Stimulated activated naive CD8-positive, alpha-beta T cell treated with anti-CD3 and anti-CD28 coated beads, Interleukin-15, amount 100 ng/mL, for 72 hours (primary cell): ENCODE measurements around the gene DCHS1.
"Not testable (repeated sequence)": the region's sequence is repeated elsewhere in the genome, so short reads cannot be mapped to it uniquely, and the experiment has no call there.

Experiments used
- ATAC-seq: fragments of 150-1000 bp; cut with Tn5 transposase; 2 replicates; pipeline ENCODE4 v1.10.0; 2021; ENCODE audit warnings: mild to moderate bottlenecking, moderate library complexity
- DNase-seq, 2 donors: peaks; one replicate each; pipeline ENCODE4 v3.0.0; 2021 to 2022
- H3K27ac Mint-ChIP-seq, 2 donors: one replicate each; pipeline ENCODE4 v1.8.0; 2022; ENCODE audit warnings: mild to moderate bottlenecking in 2 of 2, mixed read lengths in 2 of 2, moderate library complexity in 2 of 2
- H3K27me3 Mint-ChIP-seq: one replicate; pipeline ENCODE4 v1.8.0; 2022; ENCODE audit warnings: mixed read lengths
- H3K4me1 Mint-ChIP-seq: one replicate; pipeline ENCODE4 v1.8.0; 2022; ENCODE audit warnings: mild to moderate bottlenecking, mixed read lengths
- H3K4me3 Mint-ChIP-seq, 2 donors: one replicate each; pipeline ENCODE4 v1.8.0; 2022; ENCODE audit warnings: mild to moderate bottlenecking in 2 of 2, mixed read lengths in 2 of 2, moderate library complexity in 1 of 2
- H3K9me3 Mint-ChIP-seq, 2 donors: one replicate each; pipeline ENCODE4 v1.8.0; 2022; ENCODE audit warnings: mixed read lengths in 2 of 2

DCHS1 gene, protein sequence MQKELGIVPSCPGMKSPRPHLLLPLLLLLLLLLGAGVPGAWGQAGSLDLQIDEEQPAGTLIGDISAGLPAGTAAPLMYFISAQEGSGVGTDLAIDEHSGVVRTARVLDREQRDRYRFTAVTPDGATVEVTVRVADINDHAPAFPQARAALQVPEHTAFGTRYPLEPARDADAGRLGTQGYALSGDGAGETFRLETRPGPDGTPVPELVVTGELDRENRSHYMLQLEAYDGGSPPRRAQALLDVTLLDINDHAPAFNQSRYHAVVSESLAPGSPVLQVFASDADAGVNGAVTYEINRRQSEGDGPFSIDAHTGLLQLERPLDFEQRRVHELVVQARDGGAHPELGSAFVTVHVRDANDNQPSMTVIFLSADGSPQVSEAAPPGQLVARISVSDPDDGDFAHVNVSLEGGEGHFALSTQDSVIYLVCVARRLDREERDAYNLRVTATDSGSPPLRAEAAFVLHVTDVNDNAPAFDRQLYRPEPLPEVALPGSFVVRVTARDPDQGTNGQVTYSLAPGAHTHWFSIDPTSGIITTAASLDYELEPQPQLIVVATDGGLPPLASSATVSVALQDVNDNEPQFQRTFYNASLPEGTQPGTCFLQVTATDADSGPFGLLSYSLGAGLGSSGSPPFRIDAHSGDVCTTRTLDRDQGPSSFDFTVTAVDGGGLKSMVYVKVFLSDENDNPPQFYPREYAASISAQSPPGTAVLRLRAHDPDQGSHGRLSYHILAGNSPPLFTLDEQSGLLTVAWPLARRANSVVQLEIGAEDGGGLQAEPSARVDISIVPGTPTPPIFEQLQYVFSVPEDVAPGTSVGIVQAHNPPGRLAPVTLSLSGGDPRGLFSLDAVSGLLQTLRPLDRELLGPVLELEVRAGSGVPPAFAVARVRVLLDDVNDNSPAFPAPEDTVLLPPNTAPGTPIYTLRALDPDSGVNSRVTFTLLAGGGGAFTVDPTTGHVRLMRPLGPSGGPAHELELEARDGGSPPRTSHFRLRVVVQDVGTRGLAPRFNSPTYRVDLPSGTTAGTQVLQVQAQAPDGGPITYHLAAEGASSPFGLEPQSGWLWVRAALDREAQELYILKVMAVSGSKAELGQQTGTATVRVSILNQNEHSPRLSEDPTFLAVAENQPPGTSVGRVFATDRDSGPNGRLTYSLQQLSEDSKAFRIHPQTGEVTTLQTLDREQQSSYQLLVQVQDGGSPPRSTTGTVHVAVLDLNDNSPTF (N-terminal part only)

DNA sequence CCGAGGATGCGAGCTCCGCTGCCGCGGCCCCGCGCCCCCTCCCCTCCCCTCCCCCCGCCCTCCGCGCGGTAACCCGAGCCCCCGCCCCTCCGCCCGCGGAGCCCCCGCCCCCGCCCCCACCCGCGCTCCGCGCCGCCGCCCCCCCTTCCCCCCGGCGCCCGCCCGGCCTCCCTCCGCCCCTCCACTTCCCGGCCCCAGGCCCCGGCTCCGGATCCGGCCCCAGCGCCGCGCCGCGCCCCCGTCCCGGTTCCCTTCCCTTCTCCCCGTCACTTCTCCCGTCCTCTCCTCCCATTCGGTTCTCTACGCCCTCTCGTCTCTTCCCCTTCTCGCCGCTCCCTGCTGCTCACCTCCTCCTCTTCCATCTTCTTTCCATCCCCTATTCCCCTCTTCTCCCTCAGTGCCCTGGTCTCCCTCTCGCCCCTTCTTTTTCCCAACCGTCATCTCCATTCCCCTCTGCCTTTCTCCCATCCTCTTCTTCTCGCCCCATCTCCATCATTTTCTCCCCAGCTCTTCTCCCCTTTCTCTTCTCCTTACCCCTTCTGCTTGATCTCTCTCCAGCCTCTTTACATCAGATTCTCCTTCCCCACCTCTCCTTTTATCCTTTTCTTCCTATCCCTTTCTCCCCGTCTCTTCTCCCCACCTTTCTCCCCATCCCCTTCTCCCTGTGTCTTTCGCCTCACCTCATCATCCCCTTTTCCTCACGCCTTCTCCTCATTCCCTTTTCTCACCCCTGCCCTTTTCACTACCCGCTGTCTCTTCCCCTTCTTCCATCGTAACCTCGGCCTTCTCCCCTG, at the start of gene DCHS1:
Gene DCHS1, minus strand, starts transcription at position 20 of the 794 bp plus-strand sequence. CDS start 14,196 bp downstream, outside the sequence.
- DNase-seq, result no peak
- no peak for ATAC-seq
- Mint-ChIP-seq H3K4me1 (peaks cover 11% of the 10 kb centered on the region), H3K27ac (peak within 1 kb of the TSS; percentile 1 to 6), H3K27me3 (peaks cover 11% of the 10 kb centered on the region), H3K4me3 (peak within 1 kb of the TSS; percentile 69 to 80), H3K9me3 (no peaks in the 10 kb centered on the region)

DNA sequence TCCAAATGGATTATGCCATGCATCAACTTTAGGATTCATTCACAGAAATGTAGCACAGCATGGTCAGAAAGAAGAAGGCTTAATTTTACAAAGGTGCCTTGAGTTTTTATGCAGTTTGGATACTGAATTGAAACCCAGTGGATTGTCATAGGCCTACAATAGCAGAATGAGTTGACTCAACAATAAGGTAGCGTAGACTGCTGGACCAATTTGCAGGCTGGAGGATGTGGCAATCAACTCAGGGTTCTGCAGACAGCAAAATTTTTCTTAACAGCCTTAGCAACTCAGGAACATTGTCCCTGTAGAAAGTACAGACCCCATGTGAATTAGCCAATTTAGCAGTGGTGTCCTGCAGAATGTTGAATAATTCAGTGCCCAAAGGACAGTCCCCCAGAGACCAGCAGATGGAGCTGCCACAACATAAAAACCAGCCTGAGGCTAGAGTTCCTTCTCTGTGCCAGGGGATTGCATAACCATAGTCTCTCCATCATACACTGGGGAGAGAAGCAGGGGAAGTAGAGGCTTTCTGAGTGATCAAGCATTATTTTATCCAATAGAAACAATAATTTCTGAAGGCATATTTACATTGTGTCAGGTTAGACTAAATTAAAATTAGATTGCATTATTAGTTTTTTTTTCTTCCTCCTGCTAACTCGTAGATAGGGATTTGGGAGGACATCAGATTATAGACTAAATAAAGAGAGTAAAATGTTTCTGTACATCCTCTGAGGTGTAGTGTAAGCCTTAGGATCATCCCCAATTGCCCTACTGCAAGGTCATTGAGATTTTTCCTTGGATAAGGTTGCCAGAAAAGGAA, 47.8 kb upstream of the DCHS1 start:
- Mint-ChIP-seq H3K27ac (no peak overlapping the region), H3K27me3 (no peaks in the 10 kb centered on the region), H3K4me3 (no peak overlapping the region), H3K4me1 (peaks cover 16% of the 10 kb centered on the region), H3K9me3 (no peaks in the 10 kb centered on the region)
- DNase-seq (peak in 1 of 2 donors; percentile 24), ATAC-seq (peak; percentile 67)

DNA sequence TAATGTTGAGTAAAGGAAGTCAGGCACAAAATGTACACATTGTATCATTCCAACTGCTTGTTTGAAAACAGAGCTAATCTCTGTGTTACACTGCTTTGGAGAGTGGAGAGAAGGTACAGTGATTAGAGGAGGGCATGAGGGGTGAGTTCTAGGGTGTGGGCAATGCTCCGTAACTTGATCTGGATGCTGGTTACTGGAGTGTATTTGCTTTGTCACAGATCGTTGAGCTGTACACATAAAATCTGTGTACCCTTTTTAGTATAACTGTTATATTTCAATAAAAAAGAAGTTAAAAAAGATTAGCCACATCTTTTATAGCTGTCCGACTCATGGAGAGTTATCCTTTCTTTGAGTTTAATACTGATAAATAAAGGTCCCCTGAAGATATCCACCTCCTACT, 46.3 kb upstream of the DCHS1 start:
- not testable (repeated sequence) for DNase-seq, H3K4me3 Mint-ChIP-seq

DNA sequence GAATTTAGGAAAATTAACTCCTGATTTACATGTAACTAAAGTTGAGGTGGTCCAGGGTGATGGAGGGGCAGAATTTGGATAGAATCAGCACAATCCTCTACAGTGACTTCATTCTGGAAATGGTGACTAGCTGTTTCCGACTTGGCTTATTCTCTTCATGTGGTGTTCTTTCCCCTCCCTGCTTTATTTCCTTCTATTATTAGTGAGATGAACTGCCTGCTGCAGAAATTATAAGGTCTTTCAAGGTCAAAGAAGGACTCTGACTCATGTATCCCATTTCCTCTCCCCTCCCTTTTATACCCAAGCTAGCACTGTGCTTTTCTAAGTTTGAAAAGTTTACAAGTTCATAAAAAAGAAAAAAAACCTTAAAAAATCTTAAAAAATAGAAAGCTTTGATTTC, 39.8 kb upstream of the DCHS1 start:
- ATAC-seq, result peak; percentile 69
- Mint-ChIP-seq H3K27ac (peak overlapping the region in 1 of 2 donors; percentile 4), H3K4me3 (no peak overlapping the region), H3K4me1 (peaks cover 43% of the 10 kb centered on the region), H3K9me3 (no peaks in the 10 kb centered on the region), H3K27me3 (no peaks in the 10 kb centered on the region)
- no peak for DNase-seq

More for the DNA sequence above, 46.3 kb upstream of the DCHS1 start:
- H3K4me1 Mint-ChIP-seq, result peaks cover 18% of the 10 kb centered on the region
- ATAC-seq, H3K9me3 Mint-ChIP-seq, H3K27ac Mint-ChIP-seq, H3K27me3 Mint-ChIP-seq: not testable (repeated sequence)

DNA sequence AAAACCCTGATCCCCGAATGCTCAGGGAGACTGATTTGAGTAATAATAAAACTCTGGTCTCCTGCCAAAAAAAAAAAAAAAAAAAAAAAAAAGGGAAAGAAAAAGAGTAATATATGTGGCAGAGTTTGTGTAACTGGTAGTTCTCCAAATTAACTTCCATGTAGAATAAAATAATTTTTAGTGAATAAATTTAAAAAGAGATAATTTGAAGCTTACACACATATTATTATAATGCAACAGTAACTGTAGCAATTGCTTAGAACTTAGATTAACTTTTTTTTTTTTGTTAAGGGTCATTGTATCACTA, 38.6 kb upstream of the DCHS1 start:
- no peak for ATAC-seq
- Mint-ChIP-seq H3K27me3 (no peaks in the 10 kb centered on the region), H3K27ac (peak overlapping the region in 1 of 2 donors; percentile 20), H3K9me3 (no peaks in the 10 kb centered on the region), H3K4me1 (peaks cover 43% of the 10 kb centered on the region), H3K4me3 (peak overlapping the region in 1 of 2 donors; percentile 44)
- no peak for DNase-seq

DNA sequence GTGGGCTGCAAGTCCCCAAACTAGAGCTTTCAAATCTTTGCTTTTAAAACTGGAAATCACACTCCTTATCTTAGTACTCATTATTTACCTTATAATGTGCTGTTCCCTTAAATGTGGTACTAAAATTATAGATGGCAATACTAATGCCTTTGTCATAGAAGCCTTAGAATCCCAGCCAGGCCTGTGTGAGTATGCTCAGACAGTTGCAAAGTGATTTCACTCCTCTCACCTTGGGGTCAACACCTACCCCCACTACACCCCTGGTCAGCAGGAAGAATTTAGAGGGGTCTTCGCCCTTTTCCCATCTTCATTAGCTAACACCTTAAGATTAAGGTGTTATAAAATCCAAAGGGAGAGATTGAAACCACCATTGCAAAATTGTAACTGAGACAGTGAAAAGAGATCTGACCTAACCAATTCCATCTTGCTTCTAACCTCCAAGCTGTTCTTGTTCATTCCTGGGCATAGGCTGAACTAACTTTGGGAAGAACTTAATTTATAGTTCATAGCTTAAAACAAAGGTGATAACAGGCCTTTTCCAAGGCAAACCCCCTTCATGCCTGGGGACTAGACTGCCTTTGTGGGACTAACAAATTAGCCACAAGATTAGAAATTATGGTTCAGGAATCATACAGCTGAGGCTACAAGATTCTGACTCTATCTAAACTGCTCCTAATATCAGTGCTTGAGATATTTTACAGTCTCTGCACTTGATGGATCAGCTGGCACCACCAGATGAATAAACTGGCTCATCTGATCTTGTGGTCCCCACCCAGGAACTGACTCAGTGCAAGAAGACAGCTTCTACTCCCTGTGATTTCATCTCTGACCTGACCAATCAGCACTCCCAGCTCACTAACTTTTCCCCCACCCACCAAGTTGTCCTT, 38.0 kb upstream of the DCHS1 start:
- ATAC-seq, result peak; percentile 84

DNA sequence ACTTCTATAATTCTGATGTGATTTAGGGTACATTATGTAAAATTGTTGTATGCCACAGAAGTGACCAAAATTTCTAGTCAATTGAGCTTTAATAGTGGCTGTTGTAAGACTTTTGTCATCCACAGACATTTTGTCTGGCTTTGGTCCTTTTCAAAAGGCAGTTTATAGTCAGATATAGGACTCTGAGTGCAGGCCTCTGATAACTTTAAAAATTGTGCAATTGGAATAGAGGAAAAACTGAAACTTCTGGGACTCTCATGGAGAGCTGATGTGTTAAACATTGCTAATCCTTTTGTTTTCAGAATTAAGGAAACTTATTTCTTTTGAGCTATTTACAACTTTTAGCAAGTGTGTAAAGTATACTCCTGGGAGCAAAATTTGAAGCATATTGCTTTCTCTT, 36.5 kb upstream of the DCHS1 start:
- H3K4me3 Mint-ChIP-seq, result no peak overlapping the region

More for the DNA sequence above, 38.0 kb upstream of the DCHS1 start:
- peak; percentile 29 to 63 for DNase-seq
- Mint-ChIP-seq H3K27ac (peak overlapping the region in 1 of 2 donors; percentile 20), H3K4me1 (peaks cover 43% of the 10 kb centered on the region), H3K27me3 (no peaks in the 10 kb centered on the region), H3K4me3 (peak overlapping the region in 1 of 2 donors; percentile 44), H3K9me3 (no peaks in the 10 kb centered on the region)

DNA sequence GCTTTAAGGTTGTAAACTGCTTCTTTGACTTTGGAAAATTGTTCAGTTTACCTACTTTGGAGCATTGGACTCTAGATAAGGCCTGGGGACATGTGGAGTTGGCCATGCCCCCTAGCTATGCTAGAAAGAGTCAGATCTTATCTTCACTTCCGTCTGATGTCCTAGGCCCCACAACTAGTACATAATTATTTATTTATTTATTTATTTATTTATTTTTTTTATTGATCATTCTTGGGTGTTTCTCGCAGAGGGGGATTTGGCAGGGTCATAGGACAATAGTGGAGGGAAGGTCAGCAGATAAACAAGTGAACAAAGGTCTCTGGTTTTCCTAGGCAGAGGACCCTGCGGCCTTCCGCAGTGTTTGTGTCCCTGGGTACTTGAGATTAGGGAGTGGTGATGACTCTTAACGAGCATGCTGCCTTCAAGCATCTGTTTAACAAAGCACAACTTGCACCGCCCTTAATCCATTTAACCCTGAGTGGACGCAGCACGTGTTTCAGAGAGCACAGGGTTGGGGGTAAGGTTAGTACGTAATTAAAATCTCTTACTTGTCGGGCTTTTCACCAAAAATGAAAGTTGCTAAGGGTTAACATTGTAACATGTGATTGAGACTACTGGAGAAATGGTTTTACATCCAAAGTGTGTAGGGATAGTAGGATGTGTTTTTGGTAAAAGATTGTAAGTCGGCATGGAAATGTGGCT, 35.0 kb upstream of the DCHS1 start:
- ATAC-seq, DNase-seq, H3K27me3 Mint-ChIP-seq, H3K4me3 Mint-ChIP-seq, H3K27ac Mint-ChIP-seq, H3K9me3 Mint-ChIP-seq: not testable (repeated sequence)
- H3K4me1 Mint-ChIP-seq, result peaks cover 29% of the 10 kb centered on the region

More for the DNA sequence above, 36.5 kb upstream of the DCHS1 start:
- DNase-seq (no peak), ATAC-seq (no peak)
- Mint-ChIP-seq H3K27ac (no peak overlapping the region), H3K4me1 (peaks cover 41% of the 10 kb centered on the region), H3K9me3 (no peaks in the 10 kb centered on the region), H3K27me3 (no peaks in the 10 kb centered on the region)

DNA sequence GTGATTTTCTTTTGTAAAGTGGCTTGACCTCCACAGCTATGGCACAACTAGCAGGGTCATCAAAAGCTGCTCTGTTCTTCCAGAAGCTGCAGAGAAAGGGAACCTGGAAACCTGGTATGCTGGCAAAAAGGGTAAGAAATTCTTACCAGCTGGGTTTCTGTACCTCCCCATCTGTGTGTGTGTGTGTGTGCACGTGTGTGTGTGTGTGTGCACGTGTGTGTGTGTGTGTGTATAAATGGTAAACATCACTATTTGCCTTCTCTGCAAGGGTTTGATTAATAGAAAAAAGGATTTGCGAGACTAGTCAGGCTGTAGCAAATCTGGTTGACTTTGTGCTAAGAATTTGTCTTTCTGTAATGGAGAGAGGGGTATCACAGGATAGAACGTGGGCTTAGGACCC, 32.3 kb upstream of the DCHS1 start:
- no peaks in the 10 kb centered on the region for H3K27me3 Mint-ChIP-seq
- DNase-seq (no peak), ATAC-seq (no peak)
- H3K27ac Mint-ChIP-seq, result no peak overlapping the region
- H3K9me3 Mint-ChIP-seq, result no peaks in the 10 kb centered on the region
- peaks cover 20% of the 10 kb centered on the region for H3K4me1 Mint-ChIP-seq
- H3K4me3 Mint-ChIP-seq, result no peak overlapping the region

DNA sequence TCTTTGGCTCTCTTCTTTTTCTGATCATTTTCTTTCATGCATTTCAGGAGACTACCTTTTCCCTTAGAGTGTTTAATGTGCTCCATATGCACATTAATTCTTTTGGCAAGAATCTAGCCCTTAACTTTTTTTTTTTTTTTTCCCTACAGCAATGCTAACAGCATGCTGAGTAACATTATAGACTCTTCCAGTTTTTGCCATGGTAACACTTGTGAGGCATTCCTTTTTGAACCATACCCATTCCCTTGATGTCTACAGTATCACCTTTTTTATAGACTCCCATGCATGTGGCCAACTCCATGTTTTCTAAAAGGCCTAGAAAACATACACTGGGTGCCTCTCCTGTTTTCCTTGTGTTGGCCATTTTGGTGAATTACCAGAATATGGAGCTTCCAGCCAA, 30.4 kb upstream of the DCHS1 start:
- no peak overlapping the region for H3K4me3 Mint-ChIP-seq
- no peak for ATAC-seq
- no peak for DNase-seq
- H3K27me3 Mint-ChIP-seq, result no peaks in the 10 kb centered on the region
- no peaks in the 10 kb centered on the region for H3K9me3 Mint-ChIP-seq
- peaks cover 28% of the 10 kb centered on the region for H3K4me1 Mint-ChIP-seq
- no peak overlapping the region for H3K27ac Mint-ChIP-seq

DNA sequence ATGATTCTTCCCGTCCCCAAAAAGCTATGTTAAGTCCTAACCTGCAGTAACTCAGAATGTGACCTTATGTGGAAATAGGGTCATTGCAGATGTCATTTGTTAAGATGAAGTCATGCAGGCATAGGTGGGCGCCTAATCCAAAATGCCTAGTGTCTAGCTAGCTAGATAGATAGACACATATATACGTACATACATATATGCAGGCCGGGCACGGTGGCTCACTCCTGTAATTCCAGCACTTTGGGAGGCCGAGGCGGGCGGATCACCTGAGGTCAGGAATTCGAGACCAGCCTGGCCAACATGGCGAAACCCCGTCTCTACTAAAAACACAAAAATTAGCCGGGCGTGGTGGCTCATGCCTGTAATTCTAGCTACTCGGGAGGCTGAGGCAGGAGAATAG, 28.5 kb upstream of the DCHS1 start:
- H3K4me3 Mint-ChIP-seq, result peak overlapping the region; percentile 97 to 99
- not testable (repeated sequence) for H3K27me3 Mint-ChIP-seq
- H3K4me1 Mint-ChIP-seq, result peaks cover 47% of the 10 kb centered on the region

DNA sequence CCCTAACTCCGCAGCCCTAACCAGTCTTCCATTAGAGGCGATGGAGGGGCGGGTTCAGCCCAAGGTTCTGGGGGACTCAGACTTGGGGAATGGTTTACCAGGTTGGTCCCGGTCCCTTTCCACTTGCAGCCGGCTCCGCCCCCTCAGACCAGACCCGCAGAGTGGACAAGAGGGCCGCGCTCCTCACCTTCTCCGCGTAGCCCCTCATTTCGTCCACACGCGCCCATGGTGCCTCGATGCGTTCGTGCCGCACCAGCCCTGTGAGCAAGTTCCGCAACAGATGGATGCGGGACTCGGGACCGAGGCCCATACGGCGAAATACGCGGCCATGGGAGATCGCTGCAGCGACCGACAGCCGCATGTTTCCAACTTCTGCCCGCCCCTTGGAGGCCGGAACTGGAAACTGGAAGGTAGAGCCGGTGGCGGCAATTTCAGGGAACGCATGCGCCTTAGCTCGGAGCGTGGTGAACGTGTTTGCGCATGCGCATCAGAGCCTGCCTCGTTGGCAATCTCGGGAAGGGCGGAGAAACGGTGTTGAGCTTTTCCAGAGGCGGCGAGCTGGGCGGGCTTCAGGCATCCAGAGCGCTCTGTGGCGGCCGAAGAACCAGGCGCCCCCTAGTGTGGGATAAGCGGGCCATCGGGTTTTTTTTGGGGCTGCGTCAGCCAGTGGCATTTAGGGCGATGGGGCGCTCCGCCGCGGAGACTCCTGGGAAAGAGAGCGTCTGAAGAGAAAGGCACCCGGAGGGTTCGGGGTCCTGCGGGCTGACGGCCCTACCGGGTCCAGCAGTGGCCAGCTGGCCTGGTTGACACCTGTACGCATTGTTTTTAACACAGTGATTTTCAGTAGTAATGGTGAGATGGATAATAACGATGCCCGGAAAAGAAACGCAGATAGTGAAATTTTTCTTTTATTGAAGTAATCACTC, 27.6 kb upstream of the DCHS1 start, which contains the start of gene MRPL17:
Gene MRPL17, minus strand, starts transcription at position 405 of the 926 bp plus-strand sequence. Its CDS starts 44 bp downstream, at position 361.
- peak; percentile 96 for ATAC-seq
- Mint-ChIP-seq H3K4me3 (peak within 1 kb of the TSS; percentile 97 to 99), H3K4me1 (peaks cover 51% of the 10 kb centered on the region), H3K27me3 (no peaks in the 10 kb centered on the region), H3K9me3 (no peaks in the 10 kb centered on the region), H3K27ac (peak within 1 kb of the TSS; percentile 99)
- DNase-seq, result peak; percentile 99 to 100

More for the DNA sequence above, 28.5 kb upstream of the DCHS1 start:
- not testable (repeated sequence) for DNase-seq, H3K9me3 Mint-ChIP-seq, ATAC-seq
- H3K27ac Mint-ChIP-seq, result peak overlapping the region in 1 of 2 donors; percentile 99
